GM18861 (cell line): Measurements from ENCODE around the gene ADORA1.

ENCODE experiments used
- ATAC-seq: cut with Tn5 transposase; IDR thresholded peaks from one replicate; pipeline ENCODE4 v1.9.1; 2021; ENCODE audit not compliant: unreplicated experiment

ADORA1 gene

DNA sequence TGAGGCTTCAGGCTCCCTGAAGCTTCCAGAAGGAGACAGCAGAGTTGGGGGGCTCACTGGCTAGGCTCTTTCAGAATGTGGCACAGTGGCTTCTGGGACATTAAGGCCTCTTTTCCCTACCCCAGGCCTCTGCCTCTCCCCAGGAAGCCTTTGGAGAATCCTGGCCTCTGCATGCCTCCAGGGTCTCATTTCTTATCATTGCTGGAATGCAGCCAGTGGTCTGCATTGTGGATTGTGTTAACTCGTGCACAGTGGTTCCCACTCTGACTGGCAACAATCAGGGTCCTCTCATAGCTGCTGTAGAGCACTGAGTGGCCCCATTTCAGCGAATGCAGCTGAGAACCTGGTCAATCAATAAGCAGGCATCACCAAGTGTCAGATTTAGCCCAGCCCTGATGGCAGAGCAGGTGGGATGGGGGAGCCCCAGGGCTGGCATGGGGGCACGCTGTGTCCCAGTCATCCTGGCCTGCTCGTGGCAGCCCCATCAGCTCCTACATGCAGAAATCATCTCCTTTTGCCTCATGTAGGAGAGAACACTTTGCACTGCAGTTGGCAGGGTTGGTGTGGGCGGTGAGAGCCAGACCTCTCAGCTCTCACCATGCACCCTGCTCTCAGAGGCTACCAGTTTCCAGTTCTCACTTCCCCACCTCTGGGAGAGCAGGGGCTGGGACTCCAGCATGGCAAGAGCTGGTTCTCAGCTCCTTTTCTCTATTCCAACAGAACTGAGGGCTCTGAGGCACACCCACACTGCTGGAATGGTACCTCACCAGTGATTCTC is 13.4 kb downstream of the ADORA1 start:
- ATAC-seq: no peak

DNA sequence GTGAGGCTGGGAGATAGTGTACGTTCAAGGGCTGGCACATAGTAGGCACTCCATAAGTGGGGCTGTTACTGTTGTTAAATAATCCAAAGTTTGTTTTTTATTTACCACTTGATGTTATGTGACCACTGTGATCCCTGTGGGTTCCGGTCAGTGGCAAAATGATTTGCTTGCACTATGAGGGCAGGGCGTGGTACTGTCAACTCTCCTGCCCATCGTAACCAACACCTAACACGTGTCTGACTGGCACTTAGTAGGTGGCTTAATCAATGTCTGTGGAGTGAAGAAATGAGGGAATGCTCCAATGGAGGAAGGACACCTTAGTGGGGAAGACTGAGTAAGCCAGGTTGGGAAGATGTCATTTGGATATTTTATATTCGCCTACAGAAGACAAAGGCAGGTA is 14.6 kb downstream of the ADORA1 start:
- ATAC-seq: no peak

DNA sequence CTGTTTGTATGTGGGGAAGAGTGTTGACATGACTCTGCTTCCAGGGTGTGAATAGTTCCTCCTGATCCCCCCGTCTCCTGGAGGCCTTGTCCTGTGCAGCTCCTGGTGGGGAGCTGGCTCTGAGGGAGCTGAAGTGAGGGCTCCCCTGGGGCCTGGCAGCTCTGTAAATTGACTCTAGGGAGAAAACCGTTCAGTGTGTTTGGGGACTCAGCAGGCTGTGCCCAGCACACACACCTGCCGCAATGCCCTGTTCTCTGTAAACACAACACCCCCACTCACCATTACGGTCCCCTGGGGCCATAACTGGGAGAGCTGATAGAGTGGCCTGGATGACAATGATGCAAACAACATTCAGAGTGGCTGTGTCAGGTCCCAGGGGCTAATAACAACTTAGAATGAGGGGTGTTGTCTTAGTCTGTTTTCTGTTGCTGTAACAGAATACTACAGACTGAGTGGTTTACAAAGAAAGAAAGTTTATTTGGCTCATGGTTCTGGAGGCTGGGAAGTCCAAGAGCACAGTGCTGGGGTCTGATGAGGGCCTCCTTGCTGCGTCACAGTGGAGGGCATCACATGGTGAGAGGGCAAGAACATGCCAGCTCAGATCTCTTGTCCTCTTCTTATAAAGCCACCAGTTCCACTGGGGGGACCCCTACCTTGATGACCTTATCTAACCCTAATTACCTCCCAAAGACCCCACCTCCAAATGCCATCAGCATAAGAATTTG is 15.3 kb downstream of the ADORA1 start:
- ATAC-seq: no peak

DNA sequence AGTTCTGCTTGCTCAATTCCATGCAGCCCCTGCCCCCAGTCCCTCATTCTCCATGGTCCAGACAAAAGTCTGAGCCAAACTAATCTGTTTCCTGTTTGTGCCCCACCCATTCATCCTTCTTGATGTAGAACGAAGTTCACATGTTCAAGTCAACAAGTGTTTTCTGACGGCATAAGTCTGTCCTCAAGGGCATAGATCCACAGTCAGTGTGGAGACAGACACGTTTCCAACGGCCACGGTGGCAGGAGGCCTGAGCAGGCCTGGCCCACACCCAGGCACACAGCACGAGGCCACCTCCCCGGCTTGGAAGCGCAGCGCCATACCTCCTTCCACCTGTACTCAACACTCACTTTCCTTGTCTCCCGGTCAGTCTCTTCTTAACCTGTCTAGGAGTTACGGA is 16.1 kb downstream of the ADORA1 start:
- no peak for ATAC-seq

DNA sequence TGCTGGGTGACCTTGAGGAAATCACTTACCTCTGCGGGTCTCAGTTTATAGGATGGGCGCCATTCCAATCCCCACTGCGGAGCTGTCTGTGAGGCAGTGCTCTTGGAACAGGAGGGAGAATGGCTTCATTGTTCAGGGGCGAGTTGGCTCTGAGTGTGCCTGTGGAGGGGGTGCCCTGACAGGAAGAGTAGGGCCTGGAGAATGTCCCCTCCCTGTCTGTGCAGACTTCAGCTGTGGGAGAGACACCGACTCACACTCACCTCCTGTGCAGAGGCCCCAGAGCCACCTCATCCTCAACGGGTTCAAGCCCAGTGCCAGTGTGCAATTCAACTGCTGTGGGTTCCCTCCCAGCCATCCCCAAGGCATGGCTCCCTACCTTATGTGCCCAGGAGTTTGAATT is 17.1 kb downstream of the ADORA1 start:
- ATAC-seq: no peak

DNA sequence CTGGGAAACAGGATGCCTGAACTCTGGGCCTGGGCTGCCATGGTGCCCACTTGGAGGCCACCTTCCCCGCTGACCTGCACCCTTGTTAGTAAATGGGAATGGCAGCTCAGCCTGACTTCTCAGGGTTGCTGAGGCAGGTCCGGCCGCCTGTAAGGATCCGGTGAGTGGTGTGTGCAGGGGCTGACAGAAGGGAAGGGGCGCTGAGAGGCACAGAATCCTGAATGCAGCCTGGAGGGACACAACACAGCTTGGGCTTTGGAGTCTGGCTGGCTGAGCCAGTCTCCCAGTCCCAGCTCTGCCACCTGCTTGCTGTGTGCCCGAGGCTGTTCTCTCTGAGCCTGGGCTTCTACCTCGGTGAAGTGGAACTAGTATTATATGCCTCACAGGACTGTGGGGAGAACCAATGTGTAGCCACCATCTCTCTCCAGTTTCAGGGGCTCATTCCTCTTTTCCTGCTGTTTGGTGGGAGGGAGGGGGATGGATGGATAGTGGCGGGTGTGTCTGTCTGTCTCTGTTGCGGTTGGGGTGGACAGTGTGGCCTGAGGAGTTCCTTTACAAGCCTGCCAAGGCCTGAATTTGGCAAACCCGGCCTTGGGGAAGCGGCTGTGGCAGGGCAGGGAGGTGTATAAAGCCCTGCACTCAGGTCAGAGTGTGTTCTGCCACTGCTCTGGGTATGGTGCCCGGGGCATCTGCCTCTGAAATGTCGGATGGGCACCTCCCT is 18.0 kb downstream of the ADORA1 start:
- no peak for ATAC-seq

DNA sequence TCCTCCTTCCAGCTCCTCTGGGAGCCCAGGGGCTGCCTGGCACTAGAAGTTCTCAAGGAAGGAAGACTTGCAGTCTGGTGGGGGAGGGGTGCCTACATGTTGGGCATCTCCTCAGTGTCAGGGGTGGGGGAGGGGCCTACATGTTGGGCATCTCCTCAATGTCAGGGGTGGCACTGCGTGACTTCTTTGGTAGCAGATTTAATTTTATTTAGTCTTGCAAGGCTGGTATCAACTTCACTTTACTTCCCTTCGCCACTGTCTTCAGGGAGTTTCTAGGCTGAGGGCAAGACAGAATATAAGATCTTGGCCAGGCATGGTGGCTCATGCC is 18.5 kb downstream of the ADORA1 start:
- ATAC-seq: no peak

DNA sequence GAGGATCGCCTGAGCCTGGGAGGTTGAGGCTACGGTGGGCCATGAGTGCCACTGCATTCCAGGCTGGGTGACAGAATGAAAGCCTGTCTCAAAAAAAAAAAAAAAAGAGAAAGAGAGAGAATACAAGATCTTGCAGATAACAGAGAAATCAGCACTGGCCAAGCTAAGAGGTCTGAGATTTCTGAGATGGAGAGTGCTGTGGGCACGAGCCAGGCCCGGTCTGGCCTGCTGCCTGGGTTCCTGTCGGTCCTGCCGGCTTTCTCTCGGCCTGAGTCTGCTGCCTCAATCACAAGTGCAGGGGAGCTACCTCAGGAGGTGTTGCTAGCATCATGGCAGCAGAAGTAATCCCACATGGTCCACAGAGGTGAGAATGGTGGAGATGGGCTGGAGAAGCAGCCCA is 19.0 kb downstream of the ADORA1 start:
- no peak for ATAC-seq

DNA sequence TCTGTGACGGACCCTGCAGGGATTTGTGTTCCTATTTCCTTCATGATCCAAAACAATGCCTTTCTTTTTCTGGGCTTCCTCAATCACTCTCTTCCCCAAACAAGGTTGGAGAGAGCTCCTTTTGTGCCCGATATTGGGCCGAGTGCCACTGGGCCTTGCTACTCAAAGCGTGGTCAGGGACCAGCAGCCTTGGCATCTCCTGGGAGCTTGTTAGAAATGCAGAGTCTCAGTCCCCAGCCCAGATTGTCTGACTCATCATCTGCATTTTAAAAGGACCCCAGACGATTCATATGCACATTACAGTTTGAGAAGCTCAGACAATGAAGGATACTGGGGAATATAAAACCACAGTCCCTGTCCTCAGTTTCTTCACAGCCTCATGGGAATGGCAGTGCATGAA is 19.9 kb downstream of the ADORA1 start:
- no peak for ATAC-seq

DNA sequence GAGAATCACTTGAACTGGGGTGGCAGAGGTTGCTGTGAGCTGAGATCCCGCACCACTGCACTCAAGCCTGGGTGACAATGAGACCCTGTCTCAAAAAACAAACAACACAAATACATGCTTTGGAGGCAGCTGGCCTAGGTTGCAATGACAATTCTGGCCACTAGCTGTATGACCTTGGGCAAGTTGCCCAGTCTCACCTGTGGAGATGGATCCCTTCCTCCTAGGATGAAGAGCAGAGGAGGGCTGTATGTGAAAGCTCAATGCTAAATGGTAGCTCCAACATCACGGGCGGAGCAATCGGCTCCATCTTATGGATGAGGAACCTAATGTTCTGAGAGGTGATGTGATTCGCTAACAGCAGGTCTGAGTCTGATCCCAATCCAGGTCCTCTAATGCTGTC is 20.6 kb downstream of the ADORA1 start:
- ATAC-seq: no peak

DNA sequence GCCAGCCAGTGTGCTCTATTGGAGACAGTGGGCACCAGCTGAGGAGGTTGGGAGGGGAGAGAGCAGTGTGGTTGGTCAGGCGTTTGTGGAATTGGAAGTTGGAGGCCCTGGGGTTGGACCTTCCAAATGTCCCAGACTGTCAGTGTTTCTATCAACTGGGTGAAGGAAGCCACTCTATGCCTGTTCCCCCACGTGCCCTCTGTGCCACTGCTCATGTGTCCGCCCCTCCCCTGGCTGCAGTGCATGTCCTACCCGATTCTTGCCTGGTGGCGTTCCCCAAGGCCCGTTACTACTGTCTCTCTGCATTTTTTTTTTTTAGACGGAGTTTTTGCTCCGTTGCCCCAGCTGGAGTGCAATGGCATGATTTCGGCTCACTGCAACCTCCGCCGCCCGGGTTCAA is 21.1 kb downstream of the ADORA1 start:
- ATAC-seq: no peak

DNA sequence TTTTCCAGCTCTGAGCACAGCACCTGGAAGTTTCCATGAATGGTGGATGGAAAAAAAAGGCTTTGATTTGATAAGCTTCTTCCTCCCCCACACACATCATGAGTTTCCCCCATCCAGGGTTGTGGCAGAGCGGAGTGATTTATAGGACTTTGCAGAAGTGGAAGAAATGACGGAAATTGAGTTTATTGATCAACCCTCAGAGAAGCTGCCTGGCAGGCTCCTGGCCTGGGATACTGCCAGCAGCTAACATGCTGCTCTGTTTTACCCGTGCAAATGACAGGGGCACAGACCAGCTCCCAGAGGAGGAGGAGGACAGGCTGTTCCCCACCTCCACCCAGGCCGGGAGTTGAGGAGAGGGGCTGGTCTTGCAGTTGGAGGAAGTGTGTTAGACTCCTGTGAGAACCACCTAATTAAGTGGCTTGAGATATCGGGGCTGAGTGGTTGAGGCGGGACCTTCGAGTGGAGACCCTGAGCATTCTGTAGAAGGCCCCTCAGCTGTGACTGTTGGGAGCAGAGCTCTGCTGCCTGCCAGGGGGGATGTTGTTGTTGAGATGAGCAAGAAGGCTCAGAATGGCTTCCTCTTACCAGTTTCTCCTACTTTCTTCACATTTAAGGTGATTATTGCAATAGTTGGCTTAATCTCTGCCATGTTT is 21.8 kb downstream of the ADORA1 start:
- no peak for ATAC-seq

DNA sequence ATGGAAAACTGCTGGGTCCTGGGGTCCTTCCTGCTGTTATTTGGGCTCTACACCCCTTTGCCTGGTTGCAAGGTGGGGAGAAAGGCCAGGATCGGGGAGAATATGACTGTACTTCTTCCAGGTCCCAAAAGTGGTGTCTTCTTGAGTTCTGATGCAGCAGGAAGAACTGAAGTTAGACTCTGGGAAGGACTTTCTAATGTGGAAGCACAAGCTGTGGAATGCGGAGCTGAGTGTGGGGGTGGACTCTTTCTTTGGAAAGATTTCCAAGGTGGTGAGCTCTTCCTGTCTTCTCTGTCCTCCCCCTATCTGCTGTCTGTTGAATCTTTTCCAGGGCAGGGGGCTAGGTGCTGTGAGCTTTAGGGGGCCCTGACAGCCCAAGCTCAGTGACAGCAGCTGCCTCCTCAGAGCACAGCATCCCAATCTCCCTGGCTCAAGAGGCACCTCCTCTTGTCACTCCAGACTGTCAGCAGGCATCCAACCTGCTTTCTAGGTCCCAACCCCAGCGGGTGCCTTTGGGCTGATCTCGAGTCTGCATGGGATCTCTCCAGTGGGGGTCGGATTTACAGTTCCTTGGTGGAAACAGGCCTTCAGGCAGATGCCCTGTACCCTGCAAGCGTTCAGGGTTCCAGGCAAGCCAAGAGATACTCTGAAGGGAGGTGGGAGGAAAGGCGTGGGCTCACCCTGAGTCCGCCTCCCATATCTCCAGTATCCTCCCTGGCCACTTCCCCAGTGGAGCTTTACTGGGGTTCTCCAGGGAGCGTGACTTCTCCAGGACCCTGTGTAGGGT is 23.2 kb downstream of the ADORA1 start:
- ATAC-seq: no peak

DNA sequence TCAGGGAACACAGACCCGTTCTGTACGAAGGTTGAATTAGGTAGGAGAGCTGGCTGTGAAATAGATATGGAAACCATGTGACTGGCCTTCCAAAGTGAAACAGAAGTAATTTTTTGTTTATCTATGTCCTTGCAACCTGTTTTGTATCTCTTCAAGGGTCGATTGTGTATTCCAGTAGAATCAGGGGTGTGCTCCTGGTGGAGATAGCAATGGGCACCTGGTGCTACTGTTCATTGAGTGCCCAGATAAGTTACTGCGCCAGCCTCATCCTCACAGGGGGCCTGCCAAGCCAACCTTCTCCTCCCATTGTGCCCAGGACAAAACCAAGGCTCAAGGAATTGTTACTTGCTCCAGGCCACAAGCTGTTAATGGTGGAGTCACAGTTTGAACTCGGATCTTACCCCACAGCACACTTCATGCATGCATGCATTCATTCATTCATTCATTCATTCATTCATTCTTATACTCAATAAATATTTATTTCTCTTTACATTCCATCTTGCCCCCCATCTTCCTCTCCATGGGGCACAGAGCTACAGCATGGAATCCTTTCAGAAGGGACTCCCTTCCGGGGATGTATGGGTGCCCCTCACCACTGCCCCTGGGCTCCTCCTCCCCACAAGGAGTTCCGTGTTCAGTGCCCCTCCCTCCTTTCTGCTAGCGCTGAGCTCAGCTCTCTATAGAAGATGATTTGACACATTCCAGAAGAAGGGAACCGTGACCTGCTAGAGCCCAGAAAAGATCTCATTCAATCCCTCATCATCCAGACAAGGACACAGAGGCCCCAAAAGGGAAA is 24.0 kb downstream of the ADORA1 start:
- ATAC-seq: no peak

DNA sequence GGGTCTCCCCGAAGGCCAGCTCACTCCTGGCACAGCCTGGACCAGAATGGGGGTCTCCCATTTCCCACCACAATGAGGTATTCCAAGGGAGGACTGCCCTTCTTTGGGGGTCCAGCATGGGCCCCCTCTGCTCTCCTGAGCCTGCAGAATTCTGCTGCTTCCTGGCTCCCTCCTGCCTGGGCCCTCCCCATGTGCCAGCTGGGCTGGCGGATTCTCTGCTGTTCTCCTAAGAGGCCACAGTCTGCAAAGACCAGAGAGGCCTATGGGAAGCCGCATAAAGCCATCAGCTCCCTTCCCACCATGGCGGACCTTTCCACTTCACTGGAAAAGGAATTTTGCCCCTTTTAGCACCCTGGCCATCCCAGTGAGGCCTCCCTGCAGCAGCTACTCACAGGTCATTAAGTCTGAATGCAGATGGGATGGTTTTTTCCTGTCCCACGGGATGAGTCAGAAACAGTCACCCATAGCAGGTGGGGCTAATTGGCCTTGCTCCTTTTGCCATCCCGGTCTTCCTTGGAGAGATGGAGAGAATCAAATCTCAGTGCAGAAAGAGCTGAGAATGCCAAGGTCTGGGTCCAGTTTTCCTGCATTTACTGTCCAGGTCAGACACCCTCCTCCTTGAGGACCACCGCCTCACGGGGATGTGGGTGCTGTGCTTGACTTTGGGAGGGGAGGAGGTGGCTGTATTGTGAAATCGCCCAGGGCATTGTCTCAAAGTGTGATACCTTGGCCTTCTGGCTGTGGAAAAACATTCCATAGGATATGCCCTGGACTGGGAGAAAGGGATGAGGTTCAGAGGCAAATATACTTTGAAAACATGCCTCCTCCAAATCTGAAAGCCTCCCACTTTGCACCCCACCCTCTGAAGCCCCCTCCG is 24.9 kb downstream of the ADORA1 start:
- no peak for ATAC-seq

DNA sequence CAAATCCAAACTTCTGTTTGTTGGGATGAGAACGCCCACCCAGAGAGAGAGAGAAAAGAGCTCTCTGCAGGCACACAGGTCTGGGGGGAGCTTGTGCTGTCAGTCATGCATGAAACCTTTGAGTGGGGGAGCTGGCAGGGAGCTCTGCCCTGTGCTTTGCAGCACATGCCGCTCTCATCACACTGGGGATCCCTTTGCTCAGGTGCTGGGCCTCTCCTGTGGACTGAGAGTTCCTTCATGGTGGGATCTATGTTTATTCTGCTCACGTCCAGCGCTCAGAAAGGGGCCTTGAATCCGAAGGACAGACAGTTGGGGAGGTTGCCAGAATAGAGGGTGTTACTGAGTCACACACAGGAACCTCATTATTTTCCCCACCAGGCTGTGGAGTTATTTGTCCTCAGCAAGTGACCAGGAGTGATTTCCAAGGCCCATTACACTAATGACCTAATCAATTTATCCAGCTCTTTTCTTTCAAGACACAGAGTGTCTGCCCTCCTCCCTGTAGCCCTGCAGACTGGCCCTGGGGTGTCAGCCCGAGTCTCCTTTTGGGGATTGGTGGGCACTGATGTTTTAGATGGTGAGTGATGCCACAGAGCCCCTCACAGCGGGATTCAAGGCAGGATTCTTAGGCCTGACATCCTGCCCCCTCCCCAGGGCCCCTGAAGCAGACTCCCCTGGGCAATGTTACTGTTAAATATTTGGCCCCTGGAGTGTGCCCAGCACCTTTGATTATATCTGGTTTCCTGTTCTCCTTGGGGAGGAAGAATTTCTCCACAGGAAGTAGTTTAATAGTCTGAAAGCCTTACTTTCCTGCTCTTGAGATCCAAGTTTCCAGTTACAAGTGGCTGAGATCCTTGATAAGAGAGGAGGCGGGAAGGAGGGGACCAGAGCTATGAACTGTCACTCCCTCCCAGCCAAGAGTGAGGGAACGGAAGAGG is 25.8 kb downstream of the ADORA1 start:
- no peak for ATAC-seq

DNA sequence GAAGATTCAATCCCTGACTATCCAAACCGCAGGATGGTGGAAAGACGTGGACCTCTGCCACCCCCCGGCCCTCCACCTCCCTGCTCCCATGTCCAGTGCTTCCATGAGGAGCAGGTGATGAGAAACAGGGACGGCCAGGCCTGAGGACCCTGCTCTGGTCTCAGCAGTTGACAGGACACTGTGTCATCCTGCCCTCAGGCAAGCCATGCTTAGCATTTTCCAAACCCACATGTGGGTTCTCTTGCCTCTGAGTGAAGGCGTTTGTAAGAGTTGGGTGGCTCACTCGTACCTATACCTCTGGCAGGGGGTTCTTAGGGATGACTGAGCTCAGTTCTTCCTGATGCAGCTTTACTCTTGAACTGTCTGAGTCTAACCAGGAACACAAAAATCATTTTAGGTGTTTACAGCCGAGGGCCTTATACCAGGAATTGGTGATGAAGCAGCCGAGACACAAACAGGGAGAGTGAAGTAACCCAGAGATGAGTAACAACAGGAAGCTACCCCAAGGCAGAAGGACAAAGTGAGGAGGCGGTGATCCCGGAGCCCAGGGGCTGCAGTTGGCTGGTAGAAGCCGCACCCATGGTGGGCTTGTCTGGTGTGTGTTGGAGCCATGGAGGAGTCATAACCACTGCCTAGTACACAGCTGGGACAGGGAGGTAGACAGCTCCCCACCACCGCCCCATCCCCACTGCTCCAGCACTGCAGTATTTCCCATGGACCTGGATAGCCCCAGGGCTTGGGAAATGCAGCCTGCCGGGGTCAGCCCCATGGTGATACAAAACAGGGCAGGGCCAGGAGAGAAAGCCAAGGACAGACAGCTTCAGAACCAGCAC is 26.7 kb downstream of the ADORA1 start:
- no peak for ATAC-seq
